ENCODE measurements around the gene AKR1B15.

DNA sequence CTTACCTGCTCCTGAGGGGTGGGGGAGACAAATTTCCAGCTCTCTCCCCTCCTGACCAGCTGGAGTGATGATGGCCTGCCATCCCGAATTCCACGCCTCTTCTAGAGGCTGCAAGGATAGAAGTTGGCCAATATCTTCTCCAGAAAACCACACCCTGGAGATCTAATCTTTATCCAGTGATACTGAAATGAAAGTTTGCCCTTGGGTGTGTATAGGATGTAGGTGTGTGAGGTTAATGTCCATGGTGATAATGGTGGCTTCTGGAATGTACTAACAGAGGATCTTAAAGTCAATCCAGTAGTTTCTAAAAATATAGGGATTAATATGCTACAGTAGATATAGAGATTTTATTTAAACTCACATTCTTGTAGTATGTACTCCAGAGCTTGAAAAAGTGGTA, 22.2 kb downstream of the AKR1B15 start:
- TF ChIP-seq, protein P1, sequence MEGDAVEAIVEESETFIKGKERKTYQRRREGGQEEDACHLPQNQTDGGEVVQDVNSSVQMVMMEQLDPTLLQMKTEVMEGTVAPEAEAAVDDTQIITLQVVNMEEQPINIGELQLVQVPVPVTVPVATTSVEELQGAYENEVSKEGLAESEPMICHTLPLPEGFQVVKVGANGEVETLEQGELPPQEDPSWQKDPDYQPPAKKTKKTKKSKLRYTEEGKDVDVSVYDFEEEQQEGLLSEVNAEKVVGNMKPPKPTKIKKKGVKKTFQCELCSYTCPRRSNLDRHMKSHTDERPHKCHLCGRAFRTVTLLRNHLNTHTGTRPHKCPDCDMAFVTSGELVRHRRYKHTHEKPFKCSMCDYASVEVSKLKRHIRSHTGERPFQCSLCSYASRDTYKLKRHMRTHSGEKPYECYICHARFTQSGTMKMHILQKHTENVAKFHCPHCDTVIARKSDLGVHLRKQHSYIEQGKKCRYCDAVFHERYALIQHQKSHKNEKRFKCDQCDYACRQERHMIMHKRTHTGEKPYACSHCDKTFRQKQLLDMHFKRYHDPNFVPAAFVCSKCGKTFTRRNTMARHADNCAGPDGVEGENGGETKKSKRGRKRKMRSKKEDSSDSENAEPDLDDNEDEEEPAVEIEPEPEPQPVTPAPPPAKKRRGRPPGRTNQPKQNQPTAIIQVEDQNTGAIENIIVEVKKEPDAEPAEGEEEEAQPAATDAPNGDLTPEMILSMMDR (conservative IDR thresholded peaks at IDR 0.05; ENCODE audit: low read depth, low read length) = no peak
- TF ChIP-seq POLR2A (IDR thresholded peaks at IDR 0.05; ENCODE audit: low read depth, low read length) (no peak), RAD21 (IDR thresholded peaks at IDR 0.05; ENCODE audit: low read length) (no peak), CHD1 (IDR thresholded peaks at IDR 0.05; ENCODE audit: low read depth, low read length) (no peak), MAFK (IDR thresholded peaks at IDR 0.05; ENCODE audit: low read depth, low read length) (no peak), BHLHE40 (IDR thresholded peaks at IDR 0.05; ENCODE audit: low read depth, low read length) (no peak), RFX5 (IDR thresholded peaks at IDR 0.05; ENCODE audit: low read depth, low read length) (no peak), SMC3 (IDR thresholded peaks at IDR 0.05; ENCODE audit: low read depth, low read length) (no peak)
- TF ChIP-seq, protein P2, sequence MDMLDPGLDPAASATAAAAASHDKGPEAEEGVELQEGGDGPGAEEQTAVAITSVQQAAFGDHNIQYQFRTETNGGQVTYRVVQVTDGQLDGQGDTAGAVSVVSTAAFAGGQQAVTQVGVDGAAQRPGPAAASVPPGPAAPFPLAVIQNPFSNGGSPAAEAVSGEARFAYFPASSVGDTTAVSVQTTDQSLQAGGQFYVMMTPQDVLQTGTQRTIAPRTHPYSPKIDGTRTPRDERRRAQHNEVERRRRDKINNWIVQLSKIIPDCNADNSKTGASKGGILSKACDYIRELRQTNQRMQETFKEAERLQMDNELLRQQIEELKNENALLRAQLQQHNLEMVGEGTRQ (IDR thresholded peaks at IDR 0.05; ENCODE audit: low read depth, low read length) = no peak
